ENCODE results near the gene WDR6.

GRCh38 chr3:48970586-48970985 is 36.6 kb upstream of the WDR6 start:
- TF ChIP-seq, protein P1, sequence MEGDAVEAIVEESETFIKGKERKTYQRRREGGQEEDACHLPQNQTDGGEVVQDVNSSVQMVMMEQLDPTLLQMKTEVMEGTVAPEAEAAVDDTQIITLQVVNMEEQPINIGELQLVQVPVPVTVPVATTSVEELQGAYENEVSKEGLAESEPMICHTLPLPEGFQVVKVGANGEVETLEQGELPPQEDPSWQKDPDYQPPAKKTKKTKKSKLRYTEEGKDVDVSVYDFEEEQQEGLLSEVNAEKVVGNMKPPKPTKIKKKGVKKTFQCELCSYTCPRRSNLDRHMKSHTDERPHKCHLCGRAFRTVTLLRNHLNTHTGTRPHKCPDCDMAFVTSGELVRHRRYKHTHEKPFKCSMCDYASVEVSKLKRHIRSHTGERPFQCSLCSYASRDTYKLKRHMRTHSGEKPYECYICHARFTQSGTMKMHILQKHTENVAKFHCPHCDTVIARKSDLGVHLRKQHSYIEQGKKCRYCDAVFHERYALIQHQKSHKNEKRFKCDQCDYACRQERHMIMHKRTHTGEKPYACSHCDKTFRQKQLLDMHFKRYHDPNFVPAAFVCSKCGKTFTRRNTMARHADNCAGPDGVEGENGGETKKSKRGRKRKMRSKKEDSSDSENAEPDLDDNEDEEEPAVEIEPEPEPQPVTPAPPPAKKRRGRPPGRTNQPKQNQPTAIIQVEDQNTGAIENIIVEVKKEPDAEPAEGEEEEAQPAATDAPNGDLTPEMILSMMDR (IDR thresholded peaks at IDR 0.05; ENCODE audit: low read depth, low read length): no peak
- TF ChIP-seq, protein P2, sequence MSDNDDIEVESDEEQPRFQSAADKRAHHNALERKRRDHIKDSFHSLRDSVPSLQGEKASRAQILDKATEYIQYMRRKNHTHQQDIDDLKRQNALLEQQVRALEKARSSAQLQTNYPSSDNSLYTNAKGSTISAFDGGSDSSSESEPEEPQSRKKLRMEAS (IDR thresholded peaks at IDR 0.05; ENCODE audit: low read depth, low read length): no peak
- TF ChIP-seq MYC (IDR thresholded peaks at IDR 0.05; ENCODE audit: low read depth, low read length) (no peak), POLR2A (IDR thresholded peaks at IDR 0.05; ENCODE audit: extremely low read depth, insufficient read length) (no peak)

Data from NB4 (cell line).